Activated B cell treated with CpG ODN at 0.5 μM for 24 hours (primary cell): Measurements from ENCODE around the gene ZNF853. TPM values are rescaled to one million over a fixed set of nuclear protein-coding genes. Genes with fewer than 3 reads are reported as not detected.

Source experiments
- ATAC-seq: fragments of 200-7000 bp; cut with Tn5 transposase; one replicate; pipeline ENCODE4 v1.10.0; 2021; ENCODE audit warnings: low read depth, mild to moderate bottlenecking, moderate library complexity
- CTCF ChIA-PET: fragments of 350-600 bp; sonication (Branson Sonifier 250); formaldehyde crosslinking; loops from one replicate; lab custom pipeline; 2021; ENCODE audit warnings: antibody characterized with exemption; lab: Charles Lee
- POLR2A ChIA-PET: fragments of 350-600 bp; sonication (Branson Sonifier 250); formaldehyde crosslinking; loops from one replicate; lab custom pipeline; 2021; ENCODE audit warnings: antibody characterized with exemption; lab: Charles Lee
- DNase-seq: peaks from one replicate; pipeline ENCODE4 v3.0.0; 2022
- H3K27ac Mint-ChIP-seq: one replicate; pipeline ENCODE4 v1.8.0; 2020; ENCODE audit warnings: mixed read lengths
- H3K27me3 Mint-ChIP-seq: one replicate; pipeline ENCODE4 v1.8.0; 2021; ENCODE audit warnings: mixed read lengths
- H3K36me3 Mint-ChIP-seq: one replicate; pipeline ENCODE4 v1.8.0; 2021; ENCODE audit warnings: low read depth, mixed read lengths
- H3K4me1 Mint-ChIP-seq: one replicate; pipeline ENCODE4 v1.8.0; 2021; ENCODE audit warnings: mixed read lengths
- H3K4me3 Mint-ChIP-seq: one replicate; pipeline ENCODE4 v1.8.0; 2020; ENCODE audit warnings: mild to moderate bottlenecking, mixed read lengths
- H3K9me3 Mint-ChIP-seq: one replicate; pipeline ENCODE4 v1.8.0; 2020; ENCODE audit warnings: mixed read lengths
- intact Hi-C: fragments of 100-400 bp; cut with micrococcal nuclease; formaldehyde crosslinking; loops from one replicate; pipeline ENCODE4 v1.15.1; 2024
- total RNA-seq: library from RNA; stranded (reverse); gene quantifications from 2 replicates; pipeline ENCODE4 v1.2.3, GENCODE V29; 2022
- TF ChIP-seq, protein P1 (sequence below): fragments of 200-600 bp; IDR thresholded peaks from one replicate; pipeline ENCODE4 v1.8.0; 2022; ENCODE audit warnings: antibody characterized with exemption, mild to moderate bottlenecking

Gene ZNF853
- total RNA-seq, 1 donor from 2014 or later = 2.8 TPM

DNA sequence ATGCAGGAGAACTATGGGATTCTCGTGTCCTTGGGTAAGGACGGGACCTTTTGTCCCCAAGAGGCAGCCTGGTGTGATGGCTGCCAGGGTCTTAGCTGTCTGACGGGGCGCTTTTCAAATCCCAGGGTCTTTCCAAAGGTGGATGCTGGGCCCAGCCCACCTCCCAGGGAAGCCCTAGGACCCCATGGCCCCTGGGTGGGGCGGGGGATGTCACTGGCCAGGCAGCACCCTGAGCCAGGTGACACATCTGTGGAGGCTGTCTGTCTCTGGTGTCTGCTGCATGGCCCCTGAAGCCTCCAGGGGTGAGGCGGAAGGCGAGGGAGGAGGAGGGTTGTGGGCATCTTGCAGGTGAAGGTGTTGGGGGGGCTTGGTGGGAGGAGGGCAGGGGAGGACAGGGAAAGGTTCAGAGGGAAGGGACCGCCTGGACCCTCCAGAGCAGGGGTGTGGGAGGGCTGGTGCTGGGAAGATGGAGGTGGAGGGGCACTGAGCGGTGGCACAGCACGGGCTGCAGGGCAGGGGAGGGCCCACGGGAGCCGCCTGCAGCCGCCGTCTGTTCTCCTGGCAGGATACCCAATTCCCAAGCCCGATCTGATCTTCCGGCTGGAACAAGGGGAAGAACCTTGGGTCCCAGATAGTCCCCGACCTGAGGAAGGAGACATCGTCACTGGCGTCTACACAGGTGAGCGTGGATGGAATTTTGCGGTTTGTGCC is 28.7 kb downstream of the ZNF853 start:
- DNase-seq (no peak), ATAC-seq (no peak)
- Mint-ChIP-seq H3K9me3 (no peaks in the 10 kb centered on the region), H3K4me1 (peaks cover 5% of the 10 kb centered on the region), H3K27me3 (no peaks in the 10 kb centered on the region), H3K36me3 (peaks cover 84% of the 10 kb centered on the region), H3K4me3 (no peak overlapping the region), H3K27ac (no peak overlapping the region)
- intact Hi-C loops = no loop called here
- POLR2A ChIA-PET = no interaction called here
- TF ChIP-seq, protein P1, sequence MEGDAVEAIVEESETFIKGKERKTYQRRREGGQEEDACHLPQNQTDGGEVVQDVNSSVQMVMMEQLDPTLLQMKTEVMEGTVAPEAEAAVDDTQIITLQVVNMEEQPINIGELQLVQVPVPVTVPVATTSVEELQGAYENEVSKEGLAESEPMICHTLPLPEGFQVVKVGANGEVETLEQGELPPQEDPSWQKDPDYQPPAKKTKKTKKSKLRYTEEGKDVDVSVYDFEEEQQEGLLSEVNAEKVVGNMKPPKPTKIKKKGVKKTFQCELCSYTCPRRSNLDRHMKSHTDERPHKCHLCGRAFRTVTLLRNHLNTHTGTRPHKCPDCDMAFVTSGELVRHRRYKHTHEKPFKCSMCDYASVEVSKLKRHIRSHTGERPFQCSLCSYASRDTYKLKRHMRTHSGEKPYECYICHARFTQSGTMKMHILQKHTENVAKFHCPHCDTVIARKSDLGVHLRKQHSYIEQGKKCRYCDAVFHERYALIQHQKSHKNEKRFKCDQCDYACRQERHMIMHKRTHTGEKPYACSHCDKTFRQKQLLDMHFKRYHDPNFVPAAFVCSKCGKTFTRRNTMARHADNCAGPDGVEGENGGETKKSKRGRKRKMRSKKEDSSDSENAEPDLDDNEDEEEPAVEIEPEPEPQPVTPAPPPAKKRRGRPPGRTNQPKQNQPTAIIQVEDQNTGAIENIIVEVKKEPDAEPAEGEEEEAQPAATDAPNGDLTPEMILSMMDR = no peak
- CTCF ChIA-PET = no interaction called here

DNA sequence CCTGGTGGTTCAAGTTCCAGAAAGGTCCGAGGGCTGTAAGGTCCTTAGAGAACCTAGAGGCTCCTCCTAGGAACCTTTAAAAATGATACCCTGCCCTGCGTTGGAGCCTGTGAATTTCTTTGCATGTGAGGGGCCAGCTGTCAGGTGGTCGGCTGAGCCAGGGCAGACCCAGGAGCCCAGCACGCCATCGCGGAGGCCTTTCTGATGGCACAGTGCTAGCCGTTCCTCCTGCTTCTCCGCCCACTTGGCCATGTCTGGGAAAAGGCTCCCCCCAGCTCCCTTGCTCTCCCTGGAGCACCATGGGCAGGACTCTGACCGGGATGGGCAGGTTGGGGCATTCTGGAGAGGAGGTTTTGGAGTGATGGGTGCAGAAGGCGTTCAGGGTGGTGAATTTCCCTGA is 29.3 kb downstream of the ZNF853 start:
- ATAC-seq (no peak), DNase-seq (no peak)
- no peak overlapping the region for H3K4me3 Mint-ChIP-seq
- H3K27ac Mint-ChIP-seq = no peak overlapping the region
- no peaks in the 10 kb centered on the region for H3K27me3 Mint-ChIP-seq
- TF ChIP-seq, protein P1 = no peak
- peaks cover 2% of the 10 kb centered on the region for H3K4me1 Mint-ChIP-seq
- intact Hi-C loops = no loop called here
- CTCF ChIA-PET = no interaction called here
- H3K36me3 Mint-ChIP-seq = peaks cover 83% of the 10 kb centered on the region
- H3K9me3 Mint-ChIP-seq = no peaks in the 10 kb centered on the region
- POLR2A ChIA-PET = no interaction called here

DNA sequence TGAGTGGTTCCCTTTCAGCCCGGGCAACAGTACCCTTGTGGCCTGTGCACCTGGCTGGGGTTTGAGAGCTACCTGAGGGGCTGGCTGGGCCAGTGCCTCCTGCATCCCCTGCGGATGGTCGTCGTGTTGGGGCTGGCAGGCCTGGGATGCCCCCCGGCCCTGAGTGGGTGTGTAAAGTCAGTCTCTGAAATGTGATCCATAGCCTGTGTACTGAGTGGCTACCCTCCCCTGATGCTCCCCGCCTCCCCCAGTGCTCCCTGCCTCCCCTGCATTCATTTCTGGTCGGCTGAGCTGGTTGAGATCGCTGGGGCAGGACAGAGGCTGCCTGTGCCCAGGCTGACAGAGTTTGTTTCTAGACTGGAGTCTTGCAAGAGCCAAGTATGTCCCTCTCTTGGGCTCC is 31.1 kb downstream of the ZNF853 start:
- intact Hi-C loops = no loop called here
- ATAC-seq (no peak), DNase-seq (no peak)
- Mint-ChIP-seq H3K4me1 (no peaks in the 10 kb centered on the region), H3K36me3 (peaks cover 89% of the 10 kb centered on the region), H3K27me3 (no peaks in the 10 kb centered on the region), H3K9me3 (no peaks in the 10 kb centered on the region), H3K4me3 (no peak overlapping the region), H3K27ac (no peak overlapping the region)
- ChIA-PET CTCF (no interaction called here), POLR2A (no interaction called here)
- TF ChIP-seq, protein P1 = no peak

DNA sequence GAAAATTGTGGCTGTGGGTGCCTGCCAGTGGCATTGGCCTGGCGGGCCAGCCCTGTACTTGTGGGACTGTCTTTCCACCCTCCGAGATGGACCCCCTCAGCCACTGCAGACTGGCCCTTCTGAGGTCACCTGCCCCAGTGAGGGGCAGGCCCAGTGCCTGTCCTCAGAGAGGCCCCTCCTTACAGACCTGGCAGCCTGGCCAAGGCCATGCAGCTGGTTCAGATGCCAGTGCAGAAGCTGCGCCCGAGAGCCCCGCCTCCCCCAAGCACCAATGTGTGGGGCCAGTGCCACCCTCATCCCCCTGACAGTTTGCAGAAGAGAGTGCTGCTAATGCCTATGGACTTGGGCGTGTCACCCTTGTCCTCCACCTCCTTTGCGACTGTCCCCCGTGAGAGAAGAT is 31.7 kb downstream of the ZNF853 start:
- H3K4me3 Mint-ChIP-seq = no peak overlapping the region
- intact Hi-C loops = no loop called here
- H3K36me3 Mint-ChIP-seq = peaks cover 89% of the 10 kb centered on the region
- ATAC-seq (no peak), DNase-seq (no peak)
- no peaks in the 10 kb centered on the region for H3K9me3 Mint-ChIP-seq
- ChIA-PET POLR2A (no interaction called here), CTCF (no interaction called here)
- TF ChIP-seq, protein P1 = no peak
- H3K27me3 Mint-ChIP-seq = no peaks in the 10 kb centered on the region
- no peaks in the 10 kb centered on the region for H3K4me1 Mint-ChIP-seq
- no peak overlapping the region for H3K27ac Mint-ChIP-seq

DNA sequence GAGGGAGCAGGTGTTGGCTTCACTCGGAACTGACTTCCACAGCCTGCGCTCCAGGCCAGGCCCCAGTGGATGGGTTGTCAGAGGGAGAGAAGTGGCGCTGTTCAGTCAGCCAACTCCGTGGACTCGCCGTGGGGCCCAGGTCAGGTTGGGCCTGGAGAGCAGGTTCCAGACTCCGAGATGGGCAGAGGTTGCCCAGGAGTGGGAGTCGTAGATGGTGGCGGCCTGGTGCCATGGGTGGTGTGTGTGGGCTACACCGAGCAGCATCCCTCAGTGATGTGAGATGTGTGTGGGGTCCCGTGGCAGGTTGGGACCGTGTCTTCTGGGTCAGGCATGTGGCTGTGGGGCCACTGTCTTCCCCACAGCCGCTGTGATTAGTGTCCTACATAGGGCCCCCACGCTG is 32.1 kb downstream of the ZNF853 start:
- no peak overlapping the region for H3K27ac Mint-ChIP-seq
- no peak overlapping the region for H3K4me3 Mint-ChIP-seq
- H3K27me3 Mint-ChIP-seq = no peaks in the 10 kb centered on the region
- H3K36me3 Mint-ChIP-seq = peaks cover 86% of the 10 kb centered on the region
- ChIA-PET POLR2A (no interaction called here), CTCF (no interaction called here)
- ATAC-seq = no peak
- no peak for DNase-seq
- TF ChIP-seq, protein P1 = no peak
- H3K9me3 Mint-ChIP-seq = no peaks in the 10 kb centered on the region
- no peaks in the 10 kb centered on the region for H3K4me1 Mint-ChIP-seq
- intact Hi-C loops = no loop called here
